Stimulated activated memory B cell treated with anti-CD40 and anti-IgM and Interleukin-4, amounts not matched to agents 10 μg/mL and 1 μg/mL and 100 μg/mL, for 72 hours (primary cell): ENCODE measurements around the gene SLC35B3.

ENCODE experiments used
- ATAC-seq: fragments of 150-1000 bp; cut with Tn5 transposase; 2 replicates; pipeline ENCODE4 v1.10.0; 2021
- H3K27ac Mint-ChIP-seq: one replicate; pipeline ENCODE4 v1.8.0; 2022; ENCODE audit warnings: mild to moderate bottlenecking, mixed read lengths
- H3K27me3 Mint-ChIP-seq: one replicate; pipeline ENCODE4 v1.8.0; 2022; ENCODE audit warnings: mixed read lengths
- H3K36me3 Mint-ChIP-seq: one replicate; pipeline ENCODE4 v1.8.0; 2022; ENCODE audit warnings: mixed read lengths
- H3K4me1 Mint-ChIP-seq: one replicate; pipeline ENCODE4 v1.8.0; 2022; ENCODE audit warnings: mixed read lengths
- H3K4me3 Mint-ChIP-seq: one replicate; pipeline ENCODE4 v1.8.0; 2022; ENCODE audit warnings: mild to moderate bottlenecking, moderate library complexity, mixed read lengths
- H3K9me3 Mint-ChIP-seq: one replicate; pipeline ENCODE4 v1.8.0; 2022; ENCODE audit warnings: mixed read lengths

The SLC35B3 gene

GRCh38 chr6:8383584-8383983 is 51.8 kb downstream of the SLC35B3 start:
- Mint-ChIP-seq H3K27me3 (peaks cover 14% of the 10 kb centered on the region), H3K9me3 (no peaks in the 10 kb centered on the region), H3K4me1 (no peaks in the 10 kb centered on the region), H3K36me3 (no peaks in the 10 kb centered on the region), H3K27ac (no peak overlapping the region), H3K4me3 (no peak overlapping the region)
- ATAC-seq: no peak

GRCh38 chr6:8382434-8382833 is 52.9 kb downstream of the SLC35B3 start:
- Mint-ChIP-seq H3K4me3 (no peak overlapping the region), H3K36me3 (no peaks in the 10 kb centered on the region), H3K9me3 (no peaks in the 10 kb centered on the region), H3K4me1 (no peaks in the 10 kb centered on the region), H3K27me3 (peaks cover 14% of the 10 kb centered on the region), H3K27ac (no peak overlapping the region)
- no peak for ATAC-seq

- ATAC-seq: no peak
- Mint-ChIP-seq H3K27me3 (peaks cover 14% of the 10 kb centered on the region), H3K4me1 (no peaks in the 10 kb centered on the region), H3K4me3 (no peak overlapping the region), H3K9me3 (no peaks in the 10 kb centered on the region), H3K27ac (no peak overlapping the region), H3K36me3 (no peaks in the 10 kb centered on the region)
Observed at GRCh38 chr6:8375916-8376315, 59.4 kb downstream of the SLC35B3 start.
